Measurements from ENCODE around the gene TPRX1.

- TF ChIP-seq CTCF (IDR thresholded peaks at IDR 0.05; ENCODE audit: extremely low read depth in 1 of 2, insufficient read depth in 1 of 2, low read depth in 1 of 2, low read length in 2 of 2) = no peak
- no peak for TF ChIP-seq EZH2 (IDR thresholded peaks at IDR 0.05; ENCODE audit: borderline replicate concordance, low read depth, low read length, severe bottlenecking)
- TF ChIP-seq POLR2A (IDR thresholded peaks at IDR 0.05; ENCODE audit: low read depth, low read length) = no peak
Observed at GRCh38 chr19:47819858-47820257, 15.5 kb upstream of the TPRX1 start.

Measured in endothelial cell of umbilical vein (primary cell).